Measurements from ENCODE around the gene LSM4.

- no peak for TF ChIP-seq CTCF (conservative IDR thresholded peaks at IDR 0.05 in 1 of 2, IDR thresholded peaks at IDR 0.05 in 1 of 2; ENCODE audit: low read depth in 1 of 2, low read length in 2 of 2)
- no peak for TF ChIP-seq EZH2 (IDR thresholded peaks at IDR 0.05; ENCODE audit: low read length, missing control alignments)
Measured at GRCh38 chr19:18304208-18304457, 18.7 kb downstream of the LSM4 start.

Measured in fibroblast of lung (primary cell).